GM12865 (cell line): ENCODE measurements around the gene ILKAP.

Experiments
- DNase-seq: peaks from one replicate; pipeline ENCODE4 v3.0.0; 2010; ENCODE audit warnings: low read depth
- H3K4me3 ChIP-seq: 2 replicates; pipeline ENCODE4 v1.5.1; 2011; ENCODE audit warnings: mild to moderate bottlenecking, low read depth, low read length, control low read depth
- CTCF ChIP-seq: IDR thresholded peaks from 2 replicates; pipeline ENCODE4 v1.5.1; 2011; ENCODE audit warnings: low read length, control low read depth, low read depth, inconsistent platforms; ENCODE audit not compliant: insufficient read depth; ENCODE audit errors: missing control alignments

Gene ILKAP

GRCh38 chr2:238129166-238130010 lies 74.1 kb downstream of the ILKAP start:
- no peak for TF ChIP-seq CTCF
- DNase-seq = no peak
- H3K4me3 ChIP-seq = no peak overlapping the region

- H3K4me3 ChIP-seq = no peak overlapping the region
These were observed 74.9 kb downstream of the ILKAP start for GRCh38 chr2:238128534-238129001.

GRCh38 chr2:238128061-238128440 lies 75.4 kb downstream of the ILKAP start:
- H3K4me3 ChIP-seq = no peak overlapping the region

More at GRCh38 chr2:238128534-238129001, 74.9 kb downstream of the ILKAP start:
- TF ChIP-seq CTCF = no peak
- DNase-seq = no peak

GRCh38 chr2:238127165-238128060 lies 76.1 kb downstream of the ILKAP start:
- no peak overlapping the region for H3K4me3 ChIP-seq
- no peak for DNase-seq
- no peak for TF ChIP-seq CTCF

More at GRCh38 chr2:238128061-238128440, 75.4 kb downstream of the ILKAP start:
- DNase-seq = no peak
- no peak for TF ChIP-seq CTCF

- TF ChIP-seq CTCF = no peak
- no peak for DNase-seq
- no peak overlapping the region for H3K4me3 ChIP-seq
These were observed 76.7 kb downstream of the ILKAP start for GRCh38 chr2:238126775-238127164.

- no peak for DNase-seq
- no peak overlapping the region for H3K4me3 ChIP-seq
- TF ChIP-seq CTCF = no peak
These were observed 77.2 kb downstream of the ILKAP start for GRCh38 chr2:238126338-238126737.
